ENCODE data around the gene SLC7A6OS.
"Not testable (repeated sequence)": the region's sequence is repeated elsewhere in the genome, so short reads cannot be mapped to it uniquely, and the experiment has no call there.

The SLC7A6OS gene

DNA sequence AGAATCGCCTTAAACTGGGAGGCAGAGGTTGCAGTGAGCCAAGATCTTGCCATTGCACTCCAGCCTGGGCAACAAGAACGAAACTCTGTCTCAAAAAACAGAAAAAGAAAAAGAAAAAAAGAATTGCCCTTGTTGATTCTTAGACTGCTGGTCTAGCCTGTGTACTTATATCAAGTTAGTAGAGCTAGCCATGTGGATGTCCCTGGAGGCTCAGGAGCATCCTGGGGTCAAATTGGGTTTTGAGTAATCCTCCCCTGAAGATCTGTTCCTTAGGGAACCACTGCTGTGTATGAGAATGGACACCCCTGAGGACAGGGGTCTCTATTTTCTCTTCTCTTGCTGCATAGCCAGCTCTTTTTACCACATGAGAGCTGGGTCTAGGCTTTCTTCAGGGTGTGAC lies 21.5 kb downstream of the SLC7A6OS start:
- DNase-seq = no peak
- no peaks in the 10 kb centered on the region for H3K9me3 ChIP-seq (ENCODE audit: control insufficient read depth, low read length)
- peak overlapping the region; percentile 60 for H3K27ac ChIP-seq (ENCODE audit: insufficient read depth, low read length, poor library complexity, severe bottlenecking)
- H3K27me3 ChIP-seq (replicated peaks; ENCODE audit: control insufficient read depth, insufficient read depth, low read length, poor library complexity, severe bottlenecking) = no peaks in the 10 kb centered on the region
- H3K4me3 ChIP-seq (ENCODE audit: insufficient read depth, low read depth, low read length, poor library complexity, severe bottlenecking) = no peak overlapping the region
- peaks cover 31% of the 10 kb centered on the region for H3K36me3 ChIP-seq (ENCODE audit: control insufficient read depth, insufficient read depth, low read length)
- H3K4me1 ChIP-seq (ENCODE audit: control insufficient read depth, insufficient read depth, low read length, poor library complexity, severe bottlenecking) = peaks cover 86% of the 10 kb centered on the region

DNA sequence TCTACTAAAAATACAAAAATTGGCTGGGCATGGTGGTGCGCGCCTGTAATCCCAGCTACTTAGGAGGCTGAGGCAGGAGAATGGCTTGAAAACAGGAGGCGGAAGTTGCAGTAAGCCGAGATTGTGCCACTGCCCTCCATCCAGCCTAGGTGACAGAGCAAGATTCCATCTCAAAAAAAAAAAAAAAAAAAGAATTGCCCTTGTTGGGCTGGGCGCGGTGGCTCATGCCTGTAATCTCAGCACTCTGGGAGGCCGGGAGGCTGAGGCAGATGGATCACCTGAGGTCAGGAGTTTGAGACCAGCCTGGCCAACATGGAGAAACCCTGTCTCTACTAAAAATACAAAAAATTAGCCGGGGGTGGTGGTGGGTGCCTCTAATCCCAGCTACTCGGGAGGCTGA lies 21.9 kb downstream of the SLC7A6OS start:
- Histone ChIP-seq H3K4me1 (ENCODE audit: control insufficient read depth, insufficient read depth, low read length, poor library complexity, severe bottlenecking) (peaks cover 90% of the 10 kb centered on the region), H3K27ac (ENCODE audit: insufficient read depth, low read length, poor library complexity, severe bottlenecking) (peak overlapping the region; percentile 73), H3K36me3 (ENCODE audit: control insufficient read depth, insufficient read depth, low read length) (peaks cover 27% of the 10 kb centered on the region)
- not testable (repeated sequence) for H3K27me3 ChIP-seq (replicated peaks; ENCODE audit: control insufficient read depth, insufficient read depth, low read length, poor library complexity, severe bottlenecking); H3K9me3 ChIP-seq (ENCODE audit: control insufficient read depth, low read length); DNase-seq; H3K4me3 ChIP-seq (ENCODE audit: insufficient read depth, low read depth, low read length, poor library complexity, severe bottlenecking)

DNA sequence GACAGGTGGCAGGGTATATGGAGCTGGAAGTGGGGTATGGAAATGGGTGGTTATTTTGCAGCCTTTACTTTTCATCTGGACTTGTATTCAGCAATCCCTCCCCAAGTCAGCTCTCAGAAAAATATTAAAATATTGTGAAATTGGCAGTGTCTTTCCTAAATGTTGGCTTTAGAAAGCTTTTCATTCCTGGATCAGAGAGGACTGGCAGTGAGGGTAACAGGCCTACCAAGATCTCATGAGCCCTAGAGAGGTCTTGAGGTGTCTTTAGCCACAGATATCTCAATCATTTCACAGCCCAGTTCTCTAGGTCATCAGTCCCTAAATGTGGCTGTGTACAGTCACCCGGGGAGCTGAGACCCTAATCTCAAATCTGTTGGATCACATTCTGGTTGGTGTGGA lies 22.5 kb downstream of the SLC7A6OS start:
- Histone ChIP-seq H3K9me3 (ENCODE audit: control insufficient read depth, low read length) (no peaks in the 10 kb centered on the region), H3K4me3 (ENCODE audit: insufficient read depth, low read depth, low read length, poor library complexity, severe bottlenecking) (no peak overlapping the region), H3K27me3 (replicated peaks; ENCODE audit: control insufficient read depth, insufficient read depth, low read length, poor library complexity, severe bottlenecking) (no peaks in the 10 kb centered on the region), H3K4me1 (ENCODE audit: control insufficient read depth, insufficient read depth, low read length, poor library complexity, severe bottlenecking) (peaks cover 95% of the 10 kb centered on the region), H3K27ac (ENCODE audit: insufficient read depth, low read length, poor library complexity, severe bottlenecking) (peak overlapping the region; percentile 73), H3K36me3 (ENCODE audit: control insufficient read depth, insufficient read depth, low read length) (peaks cover 22% of the 10 kb centered on the region)
- no peak for DNase-seq

DNA sequence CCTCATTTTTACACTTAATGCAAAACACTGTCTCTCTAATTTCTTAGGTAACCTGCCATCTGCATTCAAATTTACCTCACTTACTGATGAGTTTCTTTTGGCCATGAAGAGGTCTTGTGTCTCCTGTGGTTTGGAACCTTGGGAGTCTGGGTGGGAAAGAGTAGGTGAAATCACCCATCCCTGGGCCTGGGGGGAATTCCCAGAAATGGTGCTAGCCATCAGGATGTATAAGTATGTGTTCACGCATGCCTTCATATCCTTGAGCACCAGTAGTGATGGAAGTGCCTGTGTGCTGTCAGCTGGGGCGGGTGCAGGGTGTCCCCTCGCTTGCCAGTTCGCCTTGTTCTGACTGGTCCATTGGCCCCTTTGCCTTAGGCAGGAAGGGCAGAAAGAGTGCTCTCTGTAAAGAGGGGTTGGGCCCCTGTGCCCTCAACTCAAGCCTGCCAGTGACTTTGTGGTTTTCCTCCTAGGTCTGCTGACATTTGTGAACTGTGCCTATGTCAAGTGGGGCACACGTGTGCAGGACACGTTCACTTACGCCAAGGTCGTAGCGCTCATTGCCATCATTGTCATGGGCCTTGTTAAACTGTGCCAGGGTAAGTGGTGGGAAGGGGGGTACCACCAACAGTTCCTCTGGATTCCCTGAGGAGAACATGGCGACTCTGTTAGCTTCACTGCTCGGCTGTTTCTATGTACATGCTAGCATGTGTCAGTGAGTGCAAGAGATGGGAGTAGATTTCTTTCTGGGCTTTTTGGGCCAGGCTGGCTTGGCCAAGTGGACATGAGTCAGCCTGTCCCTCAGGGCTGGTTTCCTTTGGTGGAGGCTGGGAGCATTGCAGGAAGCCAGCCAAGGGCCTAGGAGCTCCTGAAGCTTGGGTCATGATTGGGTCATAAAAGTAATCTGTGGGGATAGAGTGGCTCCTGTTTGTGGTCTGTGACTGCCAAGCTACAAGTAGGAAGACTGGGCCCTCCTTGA lies 23.2 kb downstream of the SLC7A6OS start:
- Histone ChIP-seq H3K4me3 (ENCODE audit: insufficient read depth, low read depth, low read length, poor library complexity, severe bottlenecking) (peak overlapping the region; percentile 20), H3K4me1 (ENCODE audit: control insufficient read depth, insufficient read depth, low read length, poor library complexity, severe bottlenecking) (peaks cover 98% of the 10 kb centered on the region), H3K27me3 (replicated peaks; ENCODE audit: control insufficient read depth, insufficient read depth, low read length, poor library complexity, severe bottlenecking) (no peaks in the 10 kb centered on the region), H3K27ac (ENCODE audit: insufficient read depth, low read length, poor library complexity, severe bottlenecking) (peak overlapping the region; percentile 73), H3K36me3 (ENCODE audit: control insufficient read depth, insufficient read depth, low read length) (peaks cover 18% of the 10 kb centered on the region), H3K9me3 (ENCODE audit: control insufficient read depth, low read length) (no peaks in the 10 kb centered on the region)
- DNase-seq = peak in 2 of 3 donors; percentile 14 to 32

DNA sequence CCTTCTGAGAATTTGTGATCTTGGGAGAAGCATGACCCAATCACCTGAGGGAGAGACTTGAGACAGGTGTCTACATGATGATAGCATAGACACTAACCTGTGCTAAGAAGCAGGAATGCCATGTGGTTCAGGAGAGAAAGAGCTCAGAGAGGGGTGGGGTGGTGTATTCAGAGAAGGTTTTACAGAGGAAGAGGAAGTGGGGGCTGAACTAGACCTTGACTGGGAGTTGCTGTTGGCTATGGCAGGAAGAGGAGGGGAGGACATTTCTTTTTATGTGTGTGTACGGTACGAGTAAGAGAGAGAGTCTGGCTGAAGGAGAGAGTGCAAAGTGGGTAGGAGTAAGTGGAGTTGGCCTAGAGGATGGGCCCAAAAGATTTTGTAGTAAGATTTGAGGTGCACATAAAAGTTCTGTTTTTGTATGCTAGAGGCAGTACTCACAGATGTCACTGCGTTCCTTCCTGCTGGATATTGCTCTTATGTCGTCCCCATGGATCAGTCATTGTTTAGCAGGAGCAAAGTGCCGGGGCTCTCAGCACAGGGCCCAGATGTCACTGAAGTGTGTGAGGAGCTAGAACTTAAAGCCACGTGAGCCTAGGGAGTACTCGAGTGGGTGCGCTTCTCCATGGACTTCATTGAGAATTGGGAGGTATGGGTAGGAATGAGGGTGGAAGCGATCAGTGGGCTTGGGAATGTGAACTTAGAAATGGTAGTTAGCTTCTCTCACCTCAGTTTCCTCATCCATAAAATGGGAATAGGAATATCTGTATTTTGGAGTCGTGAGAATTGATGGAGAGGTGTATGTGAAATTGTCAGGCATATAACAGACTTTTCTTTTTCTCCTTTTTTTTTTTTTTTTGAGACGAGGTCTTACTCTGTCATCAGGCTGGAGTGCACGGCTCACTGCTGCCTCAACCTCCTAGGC lies 24.3 kb downstream of the SLC7A6OS start:
- Histone ChIP-seq H3K4me3 (ENCODE audit: insufficient read depth, low read depth, low read length, poor library complexity, severe bottlenecking) (peak overlapping the region; percentile 36), H3K4me1 (ENCODE audit: control insufficient read depth, insufficient read depth, low read length, poor library complexity, severe bottlenecking) (peaks cover 98% of the 10 kb centered on the region), H3K36me3 (ENCODE audit: control insufficient read depth, insufficient read depth, low read length) (peaks cover 10% of the 10 kb centered on the region), H3K27me3 (replicated peaks; ENCODE audit: control insufficient read depth, insufficient read depth, low read length, poor library complexity, severe bottlenecking) (no peaks in the 10 kb centered on the region), H3K9me3 (ENCODE audit: control insufficient read depth, low read length) (no peaks in the 10 kb centered on the region), H3K27ac (ENCODE audit: insufficient read depth, low read length, poor library complexity, severe bottlenecking) (peak overlapping the region; percentile 73)
- no peak for DNase-seq

DNA sequence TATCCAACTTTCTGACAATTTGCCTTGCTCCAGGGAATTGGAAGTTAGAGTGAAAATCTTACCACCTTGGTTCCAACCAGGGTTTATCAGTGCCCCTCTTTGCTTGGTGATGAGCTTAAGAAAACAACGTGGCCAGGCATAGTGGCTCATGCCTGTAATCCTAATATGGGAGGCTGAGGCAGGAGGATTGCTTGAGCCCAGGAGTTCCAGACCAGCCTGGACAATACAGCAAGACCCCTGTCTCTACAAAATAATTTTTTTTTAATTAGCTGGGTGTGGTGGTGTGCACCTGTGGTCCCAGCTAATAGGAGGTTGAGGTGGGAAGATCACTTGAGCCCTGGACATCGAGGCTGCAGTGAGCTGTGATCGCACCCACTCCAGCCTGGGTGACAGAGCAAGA lies 25.1 kb downstream of the SLC7A6OS start:
- H3K27me3 ChIP-seq (replicated peaks; ENCODE audit: control insufficient read depth, insufficient read depth, low read length, poor library complexity, severe bottlenecking) = no peaks in the 10 kb centered on the region
- peaks cover 4% of the 10 kb centered on the region for H3K36me3 ChIP-seq (ENCODE audit: control insufficient read depth, insufficient read depth, low read length)
- H3K4me1 ChIP-seq (ENCODE audit: control insufficient read depth, insufficient read depth, low read length, poor library complexity, severe bottlenecking) = peaks cover 98% of the 10 kb centered on the region
- H3K9me3 ChIP-seq (ENCODE audit: control insufficient read depth, low read length) = no peaks in the 10 kb centered on the region
- no peak for DNase-seq
- peak overlapping the region; percentile 36 for H3K4me3 ChIP-seq (ENCODE audit: insufficient read depth, low read depth, low read length, poor library complexity, severe bottlenecking)
- peak overlapping the region; percentile 73 for H3K27ac ChIP-seq (ENCODE audit: insufficient read depth, low read length, poor library complexity, severe bottlenecking)

- Histone ChIP-seq H3K27me3 (replicated peaks; ENCODE audit: control insufficient read depth, insufficient read depth, low read length, poor library complexity, severe bottlenecking) (no peaks in the 10 kb centered on the region), H3K36me3 (ENCODE audit: control insufficient read depth, insufficient read depth, low read length) (no peaks in the 10 kb centered on the region), H3K4me1 (ENCODE audit: control insufficient read depth, insufficient read depth, low read length, poor library complexity, severe bottlenecking) (peaks cover 97% of the 10 kb centered on the region), H3K4me3 (ENCODE audit: insufficient read depth, low read depth, low read length, poor library complexity, severe bottlenecking) (peak overlapping the region; percentile 36), H3K27ac (ENCODE audit: insufficient read depth, low read length, poor library complexity, severe bottlenecking) (peak overlapping the region; percentile 73), H3K9me3 (ENCODE audit: control insufficient read depth, low read length) (no peaks in the 10 kb centered on the region)
- DNase-seq = no peak
Observed at GRCh38 chr16:68284847-68285246, 25.9 kb downstream of the SLC7A6OS start.

- H3K4me3 ChIP-seq (ENCODE audit: insufficient read depth, low read depth, low read length, poor library complexity, severe bottlenecking) = peak overlapping the region; percentile 40
- DNase-seq = no peak
- no peaks in the 10 kb centered on the region for H3K27me3 ChIP-seq (replicated peaks; ENCODE audit: control insufficient read depth, insufficient read depth, low read length, poor library complexity, severe bottlenecking)
- H3K27ac ChIP-seq (ENCODE audit: insufficient read depth, low read length, poor library complexity, severe bottlenecking) = peak overlapping the region; percentile 73
- no peaks in the 10 kb centered on the region for H3K9me3 ChIP-seq (ENCODE audit: control insufficient read depth, low read length)
- no peaks in the 10 kb centered on the region for H3K36me3 ChIP-seq (ENCODE audit: control insufficient read depth, insufficient read depth, low read length)
- H3K4me1 ChIP-seq (ENCODE audit: control insufficient read depth, insufficient read depth, low read length, poor library complexity, severe bottlenecking) = peaks cover 92% of the 10 kb centered on the region
Observed at GRCh38 chr16:68283801-68284598, 26.7 kb downstream of the SLC7A6OS start.

DNA sequence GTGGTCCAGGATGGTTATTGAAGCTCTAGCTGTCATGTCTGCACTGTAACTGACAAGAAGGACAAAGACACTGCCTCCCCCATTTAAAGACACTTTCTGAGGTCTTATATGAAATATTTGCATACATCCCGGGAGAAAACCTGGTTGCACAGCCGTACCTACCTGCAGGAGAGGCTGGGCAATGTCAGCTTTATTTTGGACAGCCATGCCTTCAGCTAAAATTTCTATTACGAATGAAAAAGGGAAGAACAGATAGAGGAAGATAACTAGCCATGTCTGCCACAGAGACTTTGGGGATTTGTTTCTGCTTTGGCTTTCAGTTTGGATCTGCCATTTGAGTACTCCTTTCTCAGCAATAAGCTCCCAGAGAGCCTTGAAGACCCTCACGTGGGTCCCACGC lies 27.4 kb downstream of the SLC7A6OS start:
- DNase-seq = no peak
- Histone ChIP-seq H3K27ac (ENCODE audit: insufficient read depth, low read length, poor library complexity, severe bottlenecking) (peak overlapping the region; percentile 73), H3K4me1 (ENCODE audit: control insufficient read depth, insufficient read depth, low read length, poor library complexity, severe bottlenecking) (peaks cover 86% of the 10 kb centered on the region), H3K27me3 (replicated peaks; ENCODE audit: control insufficient read depth, insufficient read depth, low read length, poor library complexity, severe bottlenecking) (no peaks in the 10 kb centered on the region), H3K9me3 (ENCODE audit: control insufficient read depth, low read length) (no peaks in the 10 kb centered on the region), H3K4me3 (ENCODE audit: insufficient read depth, low read depth, low read length, poor library complexity, severe bottlenecking) (peak overlapping the region; percentile 40), H3K36me3 (ENCODE audit: control insufficient read depth, insufficient read depth, low read length) (no peaks in the 10 kb centered on the region)
